GM18861 (cell line): ENCODE measurements around the gene GJB6.

ENCODE experiments used
- ATAC-seq: cut with Tn5 transposase; IDR thresholded peaks from one replicate; pipeline ENCODE4 v1.9.1; 2021; ENCODE audit not compliant: unreplicated experiment

GJB6 gene

GRCh38 chr13:20188667-20189553 lies 43.2 kb downstream of the GJB6 start:
- ATAC-seq = no peak

GRCh38 chr13:20186771-20187170 lies 45.3 kb downstream of the GJB6 start:
- no peak for ATAC-seq

GRCh38 chr13:20185366-20186056 lies 46.6 kb downstream of the GJB6 start:
- ATAC-seq = no peak

- peak; percentile 91 for ATAC-seq
Measured at GRCh38 chr13:20182231-20182846, 49.8 kb downstream of the GJB6 start.

GRCh38 chr13:20181188-20181587 lies 50.9 kb downstream of the GJB6 start:
- ATAC-seq = no peak

GRCh38 chr13:20178156-20178555 lies 54.0 kb downstream of the GJB6 start:
- no peak for ATAC-seq

- no peak for ATAC-seq
Measured at GRCh38 chr13:20177049-20177831, 54.9 kb downstream of the GJB6 start.

- no peak for ATAC-seq
Measured at GRCh38 chr13:20175907-20176652, 56.0 kb downstream of the GJB6 start.

- no peak for ATAC-seq
Measured at GRCh38 chr13:20175406-20175794, 56.7 kb downstream of the GJB6 start.

GRCh38 chr13:20174656-20175405 lies 57.3 kb downstream of the GJB6 start:
- peak; percentile 82 for ATAC-seq

- ATAC-seq = no peak
Measured at GRCh38 chr13:20173116-20173746, 58.9 kb downstream of the GJB6 start.
